ENCODE results near the gene TARBP1.

Gene TARBP1

DNA sequence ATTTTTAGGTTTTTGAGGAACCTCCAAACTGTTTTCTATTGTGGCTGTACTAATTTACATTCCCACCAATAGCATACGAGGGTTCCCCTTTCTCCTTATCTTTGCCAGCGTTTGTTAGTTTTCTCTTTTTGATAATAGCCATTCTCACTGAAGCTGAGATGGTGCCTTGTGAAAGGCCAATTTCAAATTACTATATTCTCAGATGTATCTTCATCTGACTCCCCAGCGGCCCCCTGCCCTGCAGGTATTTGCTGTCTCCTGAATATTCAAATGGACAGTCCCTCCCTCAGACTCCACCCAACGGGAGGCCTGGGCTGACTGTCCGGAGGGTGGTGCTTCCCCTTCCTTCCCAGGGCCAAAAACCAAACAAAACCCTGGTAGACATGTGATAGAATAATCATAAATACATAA, 33.5 kb upstream of the TARBP1 start:
- peaks cover 13% of the 10 kb centered on the region for H3K4me1 ChIP-seq (ENCODE audit: insufficient read depth, low read length, severe bottlenecking)
- no peak overlapping the region for H3K4me3 ChIP-seq (ENCODE audit: low read depth, low read length, poor library complexity, severe bottlenecking)
- H3K9me2 ChIP-seq (ENCODE audit: low read depth, low read length) = no peaks in the 10 kb centered on the region
- H3F3A ChIP-seq (ENCODE audit: insufficient read depth, low read length) = no peaks in the 10 kb centered on the region
- no peak overlapping the region for H3K4me2 ChIP-seq (ENCODE audit: low read length)
- H3K36me3 ChIP-seq (ENCODE audit: insufficient read depth, low read length) = no peaks in the 10 kb centered on the region
- no peaks in the 10 kb centered on the region for H3K9me3 ChIP-seq (ENCODE audit: low read length)
- H3K27me3 ChIP-seq (ENCODE audit: insufficient read depth, low read length) = no peaks in the 10 kb centered on the region
- H4K20me1 ChIP-seq (ENCODE audit: insufficient read depth, low read length) = no peaks in the 10 kb centered on the region
- H3K79me2 ChIP-seq (ENCODE audit: insufficient read depth, low read length) = no peaks in the 10 kb centered on the region
- no peak overlapping the region for H2AFZ ChIP-seq (ENCODE audit: low read length)
- H3K27ac ChIP-seq (ENCODE audit: low read depth, low read length, poor library complexity, severe bottlenecking) = no peak overlapping the region
- no peak overlapping the region for H3K9ac ChIP-seq (ENCODE audit: low read length)
- TF ChIP-seq, protein P1, sequence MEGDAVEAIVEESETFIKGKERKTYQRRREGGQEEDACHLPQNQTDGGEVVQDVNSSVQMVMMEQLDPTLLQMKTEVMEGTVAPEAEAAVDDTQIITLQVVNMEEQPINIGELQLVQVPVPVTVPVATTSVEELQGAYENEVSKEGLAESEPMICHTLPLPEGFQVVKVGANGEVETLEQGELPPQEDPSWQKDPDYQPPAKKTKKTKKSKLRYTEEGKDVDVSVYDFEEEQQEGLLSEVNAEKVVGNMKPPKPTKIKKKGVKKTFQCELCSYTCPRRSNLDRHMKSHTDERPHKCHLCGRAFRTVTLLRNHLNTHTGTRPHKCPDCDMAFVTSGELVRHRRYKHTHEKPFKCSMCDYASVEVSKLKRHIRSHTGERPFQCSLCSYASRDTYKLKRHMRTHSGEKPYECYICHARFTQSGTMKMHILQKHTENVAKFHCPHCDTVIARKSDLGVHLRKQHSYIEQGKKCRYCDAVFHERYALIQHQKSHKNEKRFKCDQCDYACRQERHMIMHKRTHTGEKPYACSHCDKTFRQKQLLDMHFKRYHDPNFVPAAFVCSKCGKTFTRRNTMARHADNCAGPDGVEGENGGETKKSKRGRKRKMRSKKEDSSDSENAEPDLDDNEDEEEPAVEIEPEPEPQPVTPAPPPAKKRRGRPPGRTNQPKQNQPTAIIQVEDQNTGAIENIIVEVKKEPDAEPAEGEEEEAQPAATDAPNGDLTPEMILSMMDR (IDR thresholded peaks at IDR 0.05; ENCODE audit: low read length) = no peak
- no peak for TF ChIP-seq EZH2 (IDR thresholded peaks at IDR 0.05; ENCODE audit: borderline replicate concordance, low read length)

DNA sequence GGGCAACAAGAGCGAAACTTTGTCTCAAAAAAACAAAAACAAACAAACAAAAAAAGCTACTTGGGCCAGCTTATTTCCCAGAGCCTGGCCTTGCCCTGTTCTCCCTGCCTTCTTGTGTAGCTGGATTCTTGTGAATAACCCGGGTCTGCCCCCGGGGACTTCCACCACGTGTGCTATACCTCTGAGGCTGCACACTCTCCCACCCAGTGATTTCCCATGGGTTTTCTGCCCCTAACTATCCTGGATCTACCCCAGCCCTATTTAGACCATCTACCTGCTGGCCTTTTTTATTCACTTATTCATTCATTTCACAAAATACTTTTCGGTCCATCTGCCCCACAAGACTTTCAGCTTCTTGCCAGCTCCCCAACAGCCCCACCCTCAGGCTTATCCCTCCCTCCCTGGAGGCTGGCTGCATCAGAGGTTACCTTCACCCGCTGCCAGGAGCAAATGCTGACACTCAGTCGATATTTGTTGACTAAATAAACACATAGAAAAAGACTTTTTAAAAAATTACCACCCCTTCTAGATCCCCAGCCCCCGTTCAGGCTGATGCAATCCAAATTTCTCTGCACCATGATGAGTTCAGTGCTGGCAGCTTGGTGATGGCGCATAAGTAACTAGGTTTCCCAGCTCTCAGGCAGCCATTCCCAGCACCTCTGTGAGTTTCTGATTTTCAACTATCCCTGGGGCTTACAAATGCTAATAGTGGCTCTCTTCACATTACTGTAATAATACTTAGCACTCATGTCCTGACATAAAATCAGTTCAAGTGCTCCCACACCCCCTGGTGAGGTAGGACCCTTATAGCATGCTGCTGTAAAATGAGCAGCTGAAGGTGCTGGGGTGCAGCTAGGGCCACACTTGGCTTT, 30.7 kb upstream of the TARBP1 start:
- Histone ChIP-seq H3K27me3 (ENCODE audit: insufficient read depth, low read length) (no peaks in the 10 kb centered on the region), H3K9me2 (ENCODE audit: low read depth, low read length) (no peaks in the 10 kb centered on the region), H3K9ac (ENCODE audit: low read length) (no peak overlapping the region), H3K4me3 (ENCODE audit: low read depth, low read length, poor library complexity, severe bottlenecking) (no peak overlapping the region), H3K79me2 (ENCODE audit: insufficient read depth, low read length) (no peaks in the 10 kb centered on the region), H3K27ac (ENCODE audit: low read depth, low read length, poor library complexity, severe bottlenecking) (no peak overlapping the region), H2AFZ (ENCODE audit: low read length) (no peak overlapping the region), H3K36me3 (ENCODE audit: insufficient read depth, low read length) (no peaks in the 10 kb centered on the region), H4K20me1 (ENCODE audit: insufficient read depth, low read length) (no peaks in the 10 kb centered on the region), H3K9me3 (ENCODE audit: low read length) (no peaks in the 10 kb centered on the region), H3F3A (ENCODE audit: insufficient read depth, low read length) (no peaks in the 10 kb centered on the region), H3K4me1 (ENCODE audit: insufficient read depth, low read length, severe bottlenecking) (peaks cover 13% of the 10 kb centered on the region), H3K4me2 (ENCODE audit: low read length) (no peak overlapping the region)
- TF ChIP-seq EZH2 (IDR thresholded peaks at IDR 0.05; ENCODE audit: borderline replicate concordance, low read length) = no peak
- TF ChIP-seq, protein P1 (IDR thresholded peaks at IDR 0.05; ENCODE audit: low read length) = no peak

DNA sequence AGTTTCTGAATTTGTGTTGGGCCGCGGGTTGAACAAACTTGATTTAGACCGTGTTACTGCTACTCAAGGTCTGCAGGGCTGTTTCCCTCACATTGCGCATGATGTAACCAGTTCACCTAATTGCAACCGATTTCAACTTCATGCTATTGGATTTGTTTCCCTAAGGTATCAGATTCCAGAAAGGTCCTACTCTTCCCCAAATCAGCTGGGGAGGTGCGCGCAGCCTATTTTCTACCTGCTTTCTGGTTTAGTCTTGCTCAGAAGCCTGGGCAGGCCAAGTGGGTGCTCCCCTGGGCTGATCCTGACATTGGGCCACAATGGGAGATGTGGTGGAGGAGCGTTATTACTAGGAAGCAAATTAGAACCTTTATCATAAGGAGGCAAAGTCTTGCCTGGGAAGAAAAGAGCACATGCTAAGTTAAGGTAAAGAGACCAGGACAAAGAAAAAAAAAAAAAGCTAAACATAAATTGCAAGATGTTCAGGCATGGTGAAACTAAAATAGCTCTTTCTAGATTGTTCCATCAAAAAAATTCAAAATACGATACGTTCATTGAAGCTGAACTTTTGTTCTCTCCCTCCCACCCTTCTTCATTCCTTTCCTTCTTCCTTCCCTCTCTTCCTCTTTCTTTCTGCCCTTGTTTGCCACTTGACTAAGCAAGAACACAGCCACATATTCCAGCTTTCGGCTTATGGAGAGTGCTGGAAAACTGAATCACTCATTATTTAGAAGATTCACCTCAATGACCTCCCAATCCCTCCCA, 28.8 kb upstream of the TARBP1 start:
- H3K27me3 ChIP-seq (ENCODE audit: insufficient read depth, low read length) = no peaks in the 10 kb centered on the region
- no peak overlapping the region for H3K4me3 ChIP-seq (ENCODE audit: low read depth, low read length, poor library complexity, severe bottlenecking)
- peaks cover 11% of the 10 kb centered on the region for H3K4me1 ChIP-seq (ENCODE audit: insufficient read depth, low read length, severe bottlenecking)
- no peak for TF ChIP-seq EZH2 (IDR thresholded peaks at IDR 0.05; ENCODE audit: borderline replicate concordance, low read length)
- TF ChIP-seq, protein P1 (IDR thresholded peaks at IDR 0.05; ENCODE audit: low read length) = no peak
- H3K9ac ChIP-seq (ENCODE audit: low read length) = no peak overlapping the region
- H3K79me2 ChIP-seq (ENCODE audit: insufficient read depth, low read length) = no peaks in the 10 kb centered on the region
- H3F3A ChIP-seq (ENCODE audit: insufficient read depth, low read length) = no peaks in the 10 kb centered on the region
- H3K4me2 ChIP-seq (ENCODE audit: low read length) = no peak overlapping the region
- H3K36me3 ChIP-seq (ENCODE audit: insufficient read depth, low read length) = no peaks in the 10 kb centered on the region
- no peak overlapping the region for H3K27ac ChIP-seq (ENCODE audit: low read depth, low read length, poor library complexity, severe bottlenecking)
- H3K9me3 ChIP-seq (ENCODE audit: low read length) = no peaks in the 10 kb centered on the region
- no peak overlapping the region for H2AFZ ChIP-seq (ENCODE audit: low read length)
- no peaks in the 10 kb centered on the region for H4K20me1 ChIP-seq (ENCODE audit: insufficient read depth, low read length)
- no peaks in the 10 kb centered on the region for H3K9me2 ChIP-seq (ENCODE audit: low read depth, low read length)
